Gastrocnemius medialis (tissue), 4 donors: ENCODE results near the gene AK1. TPM values are rescaled to one million over a fixed set of nuclear protein-coding genes. Genes with fewer than 3 reads are reported as not detected.

Experiments
- ATAC-seq, 2 donors: fragments of 150-250 bp; one replicate each; pipeline ENCODE4 v1.9.1; 2016
- DNase-seq, 2 donors: peaks; one replicate each; pipeline ENCODE4 v3.0.0-alpha.2; 2019
- H3K27ac ChIP-seq, 4 donors: fragments of 200-600 bp; sonication (generic); 1 replicate in 1 of 4; 2 replicates in 3 of 4; pipeline ENCODE4 v1.5.1; 2016 to 2018; ENCODE audit warnings: mild to moderate bottlenecking in 2 of 4, moderate library complexity in 1 of 4
- H3K27me3 ChIP-seq, 3 donors: fragments of 200-600 bp; sonication (generic) in 2 of 3; 1 replicate in 1 of 3; 2 replicates in 2 of 3; pipeline versions ENCODE4 v1.5.1 to v1.6.0; 2016 to 2019; ENCODE audit warnings: mild to moderate bottlenecking in 1 of 3, moderate library complexity in 1 of 3
- H3K36me3 ChIP-seq, 2 donors: fragments of 200-600 bp; sonication (generic) in 1 of 2; one replicate each; pipeline ENCODE4 v1.5.1; 2017 to 2018
- H3K4me1 ChIP-seq, 2 donors: fragments of 200-600 bp; sonication (generic) in 1 of 2; one replicate each; pipeline ENCODE4 v1.5.1; 2016 to 2017; ENCODE audit warnings: mild to moderate bottlenecking in 2 of 2
- H3K4me3 ChIP-seq, 4 donors: fragments of 200-600 bp; sonication (generic) in 3 of 4; 1 replicate in 1 of 4; 2 replicates in 3 of 4; pipeline ENCODE4 v1.5.1; 2016 to 2019; ENCODE audit warnings: mild to moderate bottlenecking in 2 of 4
- H3K9me3 ChIP-seq, 3 donors: fragments of 200-600 bp; sonication (generic) in 2 of 3; 1 replicate in 1 of 3; 2 replicates in 2 of 3; pipeline ENCODE4 v1.5.1; 2016 to 2019
- CTCF ChIP-seq, 5 experiments: fragments of 450-650 bp in 3 of 5; fragments of 200-600 bp in 2 of 5; sonication (generic) in 2 of 5; IDR thresholded peaks in 4 of 5; conservative IDR thresholded peaks in 1 of 5; 1 replicate in 4 of 5; 2 replicates in 1 of 5; pipeline ENCODE4 v1.5.1; 2016 to 2019; ENCODE audit warnings: antibody characterized with exemption in 5 of 5, mild to moderate bottlenecking in 3 of 5, moderate library complexity in 3 of 5
- POLR2A ChIP-seq, 2 donors: fragments of 450-650 bp; IDR thresholded peaks; one replicate each; pipeline ENCODE4 v1.6.1; 2017; ENCODE audit warnings: antibody characterized with exemption in 2 of 2, mild to moderate bottlenecking in 2 of 2, moderate library complexity in 2 of 2
- in situ Hi-C, 4 donors: fragments of 200-750 bp; cut with MboI; loops; one replicate each; pipeline versions ENCODE4 v1.15.0 to v1.8.0; 2017; ENCODE audit warnings: low sequenced_read_pairs in 4 of 4
- intact Hi-C: fragments of 100-400 bp; cut with DNase I; formaldehyde crosslinking; loops from one replicate; pipeline ENCODE4 v1.15.1; 2023; ENCODE audit warnings: low total_unique reads
- total RNA-seq, 4 donors: library from RNA; depleted of rRNA; stranded (reverse); fragments of >200 nt; gene quantifications; one replicate each; pipeline versions ENCODE4 v1.1.0 to v1.2.3, GENCODE V29; 2016

Gene AK1
- total RNA-seq, 4 donors from 2014 or later = 240 to 489 (median 359) TPM

GRCh38 chr9:127924736-127925444, 47.4 kb upstream of the AK1 start:
- H3K9me3 ChIP-seq = no peaks in the 10 kb centered on the region
- DNase-seq = no peak
- TF ChIP-seq POLR2A (IDR thresholded peaks at IDR 0.05) (no peak), CTCF (IDR thresholded peaks at IDR 0.05 in 4 of 5, conservative IDR thresholded peaks at IDR 0.05 in 1 of 5) (no peak)
- no peaks in the 10 kb centered on the region for H3K36me3 ChIP-seq
- intact Hi-C loops (loop anchor here (10.0 kb wide), 1 partner anchor 420 kb away; no protein-coding TSS in a partner anchor), in situ Hi-C loops (loop anchor here (5.0 to 25.0 kb wide), 4 partner anchors 190 to 688 kb away; partner anchors contain the start of gene TOR2A (in 1 of the 4))
- ATAC-seq = no peak
- H3K27me3 ChIP-seq = peaks cover 34 to 38% (median 35%) of the 10 kb centered on the region in 3 donors
- no peak overlapping the region for H3K4me3 ChIP-seq
- H3K27ac ChIP-seq = no peak overlapping the region
- peaks cover 9 to 17% of the 10 kb centered on the region in 2 donors for H3K4me1 ChIP-seq

- intact Hi-C loops = loop anchor here (10.0 kb wide), 1 partner anchor 419 kb away; no protein-coding TSS in a partner anchor
These were observed 46.3 kb upstream of the AK1 start for GRCh38 chr9:127923771-127924170.

GRCh38 chr9:127923046-127923445, 45.6 kb upstream of the AK1 start:
- in situ Hi-C loops (loop anchor here (5.0 to 25.0 kb wide), 4 partner anchors 188 to 686 kb away; partner anchors contain the start of gene TOR2A (in 1 of the 4)), intact Hi-C loops (loop anchor here (10.0 kb wide), 1 partner anchor 418 kb away; no protein-coding TSS in a partner anchor)
- ATAC-seq = no peak
- H3K27me3 ChIP-seq = peaks cover 19 to 21% (median 21%) of the 10 kb centered on the region in 3 donors
- no peak overlapping the region for H3K27ac ChIP-seq
- no peaks in the 10 kb centered on the region for H3K9me3 ChIP-seq
- TF ChIP-seq POLR2A (IDR thresholded peaks at IDR 0.05) (no peak), CTCF (IDR thresholded peaks at IDR 0.05 in 4 of 5, conservative IDR thresholded peaks at IDR 0.05 in 1 of 5) (no peak)
- H3K4me1 ChIP-seq = peaks cover 9 to 17% of the 10 kb centered on the region in 2 donors
- H3K36me3 ChIP-seq = no peaks in the 10 kb centered on the region
- no peak overlapping the region for H3K4me3 ChIP-seq
- DNase-seq = no peak

More at GRCh38 chr9:127923771-127924170, 46.3 kb upstream of the AK1 start:
- Histone ChIP-seq H3K9me3 (no peaks in the 10 kb centered on the region), H3K4me3 (no peak overlapping the region), H3K27me3 (peaks cover 24 to 28% (median 28%) of the 10 kb centered on the region in 3 donors), H3K27ac (no peak overlapping the region), H3K4me1 (peaks cover 9 to 17% of the 10 kb centered on the region in 2 donors), H3K36me3 (no peaks in the 10 kb centered on the region)
- DNase-seq = no peak
- in situ Hi-C loops = loop anchor here (5.0 to 25.0 kb wide), 4 partner anchors 189 to 686 kb away; partner anchors contain the start of gene TOR2A (in 1 of the 4)
- TF ChIP-seq CTCF (IDR thresholded peaks at IDR 0.05 in 4 of 5, conservative IDR thresholded peaks at IDR 0.05 in 1 of 5) (no peak), POLR2A (IDR thresholded peaks at IDR 0.05) (no peak)
- no peak for ATAC-seq

- peak; percentile 21 to 28 for ATAC-seq
- Histone ChIP-seq H3K9me3 (no peaks in the 10 kb centered on the region), H3K4me1 (peaks cover 10 to 18% of the 10 kb centered on the region in 2 donors), H3K27me3 (peaks cover 5 to 13% (median 7%) of the 10 kb centered on the region in 3 donors), H3K36me3 (no peaks in the 10 kb centered on the region), H3K27ac (no peak overlapping the region), H3K4me3 (peak overlapping the region; percentile 29 to 55 (median 40))
- intact Hi-C loops = loop anchor here (1.0 to 10.0 kb wide), 3 partner anchors 186 to 417 kb away; partner anchors contain the start of gene TOR2A
- in situ Hi-C loops = loop anchor here (5.0 to 25.0 kb wide), 4 partner anchors 187 to 684 kb away; partner anchors contain the start of gene TOR2A (in 1 of the 4)
- peak in 1 of 2 donors; percentile 67 for DNase-seq
- TF ChIP-seq POLR2A (IDR thresholded peaks at IDR 0.05) (no peak), CTCF (IDR thresholded peaks at IDR 0.05 in 4 of 5, conservative IDR thresholded peaks at IDR 0.05 in 1 of 5) (peak; percentile 95 to 98 (median 97))
These were observed 44.2 kb upstream of the AK1 start for GRCh38 chr9:127921557-127922120.
